ENCODE results near the gene CBX1. TPM values are rescaled to one million over a fixed set of nuclear protein-coding genes. Genes with fewer than 3 reads are reported as not detected.
A peak's percentile ranks its signal among the peaks of the same experiment; 100 is the strongest.

Gene CBX1
- total and polyA plus RNA-seq, 2 experiments from 2014 or later = 127 to 223 TPM

- Mint-ChIP-seq H3K36me3 (ENCODE audit: low read depth) (peaks cover 78% of the 10 kb centered on the region), H3K27me3 (ENCODE audit: insufficient read depth, low read depth, poor library complexity) (peaks cover 12% of the 10 kb centered on the region), H3K4me3 (no peak overlapping the region), H3K27ac (no peak overlapping the region; the same call in 1 of the 2 replicates), H3K4me1 (peaks cover 21% of the 10 kb centered on the region), H3K9me3 (no peaks in the 10 kb centered on the region)
- H4K20me1 ChIP-seq (replicated peaks; ENCODE audit: insufficient read depth) = peaks cover 37% of the 10 kb centered on the region
- TF ChIP-seq JUNB (IDR thresholded peaks at IDR 0.05; ENCODE audit: unreplicated experiment) (no peak), ZNF331 (CRISPR knock-in tag; IDR thresholded peaks at IDR 0.05; ENCODE audit: low read depth) (no peak), CREB1 (CRISPR knock-in tag; IDR thresholded peaks at IDR 0.05; ENCODE audit: low read depth) (no peak), STAT1 (IDR thresholded peaks at IDR 0.05; ENCODE audit: unreplicated experiment) (no peak), ZNF114 (CRISPR knock-in tag; IDR thresholded peaks at IDR 0.05) (no peak), CTCF (conservative IDR thresholded peaks at IDR 0.05; ENCODE audit: low read depth in 2 of 2) (no peak), POLR2AphosphoS5 (IDR thresholded peaks at IDR 0.05; ENCODE audit: low read depth) (no peak), NANOG (IDR thresholded peaks at IDR 0.05; ENCODE audit: borderline replicate concordance) (no peak), EZH2 (IDR thresholded peaks at IDR 0.05; ENCODE audit: low read depth, unreplicated experiment) (no peak), REST (IDR thresholded peaks at IDR 0.05; ENCODE audit: unreplicated experiment) (no peak), EZH2phosphoT487 (IDR thresholded peaks at IDR 0.05; ENCODE audit: unreplicated experiment) (no peak)
- TF ChIP-seq, protein P1, sequence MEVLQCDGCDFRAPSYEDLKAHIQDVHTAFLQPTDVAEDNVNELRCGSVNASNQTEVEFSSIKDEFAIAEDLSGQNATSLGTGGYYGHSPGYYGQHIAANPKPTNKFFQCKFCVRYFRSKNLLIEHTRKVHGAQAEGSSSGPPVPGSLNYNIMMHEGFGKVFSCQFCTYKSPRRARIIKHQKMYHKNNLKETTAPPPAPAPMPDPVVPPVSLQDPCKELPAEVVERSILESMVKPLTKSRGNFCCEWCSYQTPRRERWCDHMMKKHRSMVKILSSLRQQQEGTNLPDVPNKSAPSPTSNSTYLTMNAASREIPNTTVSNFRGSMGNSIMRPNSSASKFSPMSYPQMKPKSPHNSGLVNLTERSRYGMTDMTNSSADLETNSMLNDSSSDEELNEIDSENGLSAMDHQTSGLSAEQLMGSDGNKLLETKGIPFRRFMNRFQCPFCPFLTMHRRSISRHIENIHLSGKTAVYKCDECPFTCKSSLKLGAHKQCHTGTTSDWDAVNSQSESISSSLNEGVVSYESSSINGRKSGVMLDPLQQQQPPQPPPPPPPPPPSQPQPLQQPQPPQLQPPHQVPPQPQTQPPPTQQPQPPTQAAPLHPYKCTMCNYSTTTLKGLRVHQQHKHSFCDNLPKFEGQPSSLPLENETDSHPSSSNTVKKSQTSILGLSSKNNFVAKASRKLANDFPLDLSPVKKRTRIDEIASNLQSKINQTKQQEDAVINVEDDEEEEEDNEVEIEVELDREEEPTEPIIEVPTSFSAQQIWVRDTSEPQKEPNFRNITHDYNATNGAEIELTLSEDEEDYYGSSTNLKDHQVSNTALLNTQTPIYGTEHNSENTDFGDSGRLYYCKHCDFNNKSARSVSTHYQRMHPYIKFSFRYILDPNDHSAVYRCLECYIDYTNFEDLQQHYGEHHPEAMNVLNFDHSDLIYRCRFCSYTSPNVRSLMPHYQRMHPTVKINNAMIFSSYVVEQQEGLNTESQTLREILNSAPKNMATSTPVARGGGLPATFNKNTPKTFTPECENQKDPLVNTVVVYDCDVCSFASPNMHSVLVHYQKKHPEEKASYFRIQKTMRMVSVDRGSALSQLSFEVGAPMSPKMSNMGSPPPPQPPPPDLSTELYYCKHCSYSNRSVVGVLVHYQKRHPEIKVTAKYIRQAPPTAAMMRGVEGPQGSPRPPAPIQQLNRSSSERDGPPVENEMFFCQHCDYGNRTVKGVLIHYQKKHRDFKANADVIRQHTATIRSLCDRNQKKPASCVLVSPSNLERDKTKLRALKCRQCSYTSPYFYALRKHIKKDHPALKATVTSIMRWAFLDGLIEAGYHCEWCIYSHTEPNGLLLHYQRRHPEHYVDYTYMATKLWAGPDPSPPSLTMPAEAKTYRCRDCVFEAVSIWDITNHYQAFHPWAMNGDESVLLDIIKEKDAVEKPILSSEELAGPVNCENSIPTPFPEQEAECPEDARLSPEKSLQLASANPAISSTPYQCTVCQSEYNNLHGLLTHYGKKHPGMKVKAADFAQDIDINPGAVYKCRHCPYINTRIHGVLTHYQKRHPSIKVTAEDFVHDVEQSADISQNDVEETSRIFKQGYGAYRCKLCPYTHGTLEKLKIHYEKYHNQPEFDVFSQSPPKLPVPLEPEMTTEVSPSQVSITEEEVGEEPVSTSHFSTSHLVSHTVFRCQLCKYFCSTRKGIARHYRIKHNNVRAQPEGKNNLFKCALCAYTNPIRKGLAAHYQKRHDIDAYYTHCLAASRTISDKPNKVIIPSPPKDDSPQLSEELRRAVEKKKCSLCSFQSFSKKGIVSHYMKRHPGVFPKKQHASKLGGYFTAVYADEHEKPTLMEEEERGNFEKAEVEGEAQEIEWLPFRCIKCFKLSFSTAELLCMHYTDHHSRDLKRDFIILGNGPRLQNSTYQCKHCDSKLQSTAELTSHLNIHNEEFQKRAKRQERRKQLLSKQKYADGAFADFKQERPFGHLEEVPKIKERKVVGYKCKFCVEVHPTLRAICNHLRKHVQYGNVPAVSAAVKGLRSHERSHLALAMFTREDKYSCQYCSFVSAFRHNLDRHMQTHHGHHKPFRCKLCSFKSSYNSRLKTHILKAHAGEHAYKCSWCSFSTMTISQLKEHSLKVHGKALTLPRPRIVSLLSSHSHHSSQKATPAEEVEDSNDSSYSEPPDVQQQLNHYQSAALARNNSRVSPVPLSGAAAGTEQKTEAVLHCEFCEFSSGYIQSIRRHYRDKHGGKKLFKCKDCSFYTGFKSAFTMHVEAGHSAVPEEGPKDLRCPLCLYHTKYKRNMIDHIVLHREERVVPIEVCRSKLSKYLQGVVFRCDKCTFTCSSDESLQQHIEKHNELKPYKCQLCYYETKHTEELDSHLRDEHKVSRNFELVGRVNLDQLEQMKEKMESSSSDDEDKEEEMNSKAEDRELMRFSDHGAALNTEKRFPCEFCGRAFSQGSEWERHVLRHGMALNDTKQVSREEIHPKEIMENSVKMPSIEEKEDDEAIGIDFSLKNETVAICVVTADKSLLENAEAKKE (CRISPR knock-in tag; IDR thresholded peaks at IDR 0.05) = no peak
- TF ChIP-seq, protein P2, sequence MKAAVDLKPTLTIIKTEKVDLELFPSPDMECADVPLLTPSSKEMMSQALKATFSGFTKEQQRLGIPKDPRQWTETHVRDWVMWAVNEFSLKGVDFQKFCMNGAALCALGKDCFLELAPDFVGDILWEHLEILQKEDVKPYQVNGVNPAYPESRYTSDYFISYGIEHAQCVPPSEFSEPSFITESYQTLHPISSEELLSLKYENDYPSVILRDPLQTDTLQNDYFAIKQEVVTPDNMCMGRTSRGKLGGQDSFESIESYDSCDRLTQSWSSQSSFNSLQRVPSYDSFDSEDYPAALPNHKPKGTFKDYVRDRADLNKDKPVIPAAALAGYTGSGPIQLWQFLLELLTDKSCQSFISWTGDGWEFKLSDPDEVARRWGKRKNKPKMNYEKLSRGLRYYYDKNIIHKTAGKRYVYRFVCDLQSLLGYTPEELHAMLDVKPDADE (IDR thresholded peaks at IDR 0.05) = no peak
- H3K4me2 ChIP-seq = peak overlapping the region; percentile 46
- no peak overlapping the region for H2AFZ ChIP-seq
- no peaks in the 10 kb centered on the region for H3K9me2 ChIP-seq (ENCODE audit: insufficient read depth)
- H3K36me3 ChIP-seq (ENCODE audit: insufficient read depth) = peaks cover 38% of the 10 kb centered on the region; the same call in 1 of the 2 replicates
- peaks cover 47% of the 10 kb centered on the region for H3F3A ChIP-seq (replicated peaks; ENCODE audit: low read depth)
- no peaks in the 10 kb centered on the region for H3K27me3 ChIP-seq (ENCODE audit: insufficient read depth)
- no peak for DNase-seq (ENCODE audit: low spot score)
- peaks cover 11% of the 10 kb centered on the region for H3K4me1 ChIP-seq (ENCODE audit: insufficient read depth)
- peaks cover 12% of the 10 kb centered on the region for H3K79me2 ChIP-seq (replicated peaks; ENCODE audit: insufficient read depth)
- ATAC-seq = no peak
- peak overlapping the region; percentile 42 for H3K27ac ChIP-seq (ENCODE audit: low read depth)
- no peak overlapping the region for H3K4me3 ChIP-seq
Observed at GRCh38 chr17:48066192-48066591, 35.1 kb downstream of the CBX1 start.

Measured in GM23338 (cell line).